K562 (cell line): ENCODE data around the gene TMEM187. TPM values are rescaled to one million over a fixed set of nuclear protein-coding genes. Genes with fewer than 3 reads are reported as not detected.
A peak's percentile ranks its signal among the peaks of the same experiment; 100 is the strongest.

Source experiments
- ATAC-seq: fragments of 200-7000 bp; cut with Tn5 transposase; 3 replicates; pipeline ENCODE4 v1.9.1; 2020; ENCODE audit warnings: moderate library complexity
- BruUV-seq: library from RNA; stranded (reverse); fragments of 400-500 nt; replicated peaks from 2 replicates; lab custom pipeline; 2021; lab: Mats Ljungman, UMichigan
- CTCF ChIA-PET: fragments of 300-600 bp; formaldehyde crosslinking; extraction: SDS; loops from one replicate; lab custom pipeline; 2021; ENCODE audit warnings: low intra/inter-chr PET ratio; lab: Yijun Ruan, JAX
- POLR2A ChIA-PET: fragments of 300-600, 350-650 bp; sonication (Branson Sonifier 250); formaldehyde crosslinking; extraction: SDS; loops from one replicate; lab custom pipeline; 2021; ENCODE audit warnings: antibody characterized with exemption, inconsistent platforms; lab: Yijun Ruan, JAX
- DNase-seq, 4 experiments: peaks; one replicate each; pipeline versions ENCODE4 v3.0.0 to v3.0.0-alpha.2; 2011 to 2018; ENCODE audit warnings: low spot score in 3 of 4, mixed read lengths in 3 of 4; ENCODE audit errors: extremely low read depth in 1 of 4
- FAIRE-seq: peaks from 2 replicates; lab custom pipeline; 2011; peaks lifted over from hg19 to GRCh38; lab: Jason Lieb, UNC
- H2AFZ ChIP-seq: 2 replicates; pipeline ENCODE4 v1.6.0; 2011; ENCODE audit warnings: low read depth, low read length, control low read depth, inconsistent platforms
- H3K27ac ChIP-seq: fragments of 200-600 bp; 3 replicates; pipeline ENCODE4 v1.8.0; 2011; ENCODE audit warnings: low read depth, mild to moderate bottlenecking, control low read depth, inconsistent platforms, low read length, moderate library complexity, mixed read lengths; ENCODE audit errors: extremely low read depth
- H3K27me3 ChIP-seq, 2 experiments: fragments of 300-600 bp in 1 of 2; 2 replicates in 1 of 2; 3 replicates in 1 of 2; pipeline versions ENCODE4 v1.6.0 to v1.8.0; 2011; ENCODE audit warnings: inconsistent platforms in 2 of 2, low read length in 2 of 2, mild to moderate bottlenecking in 1 of 2, mixed read lengths in 1 of 2, moderate library complexity in 1 of 2; ENCODE audit not compliant: control insufficient read depth in 2 of 2, insufficient read depth in 2 of 2
- H3K36me3 ChIP-seq: fragments of 300-600 bp; 3 replicates; pipeline ENCODE4 v1.8.0; 2011; ENCODE audit warnings: mild to moderate bottlenecking, low read length, inconsistent platforms; ENCODE audit not compliant: control insufficient read depth, insufficient read depth
- H3K4me1 ChIP-seq, 2 experiments: fragments of 200-600 bp in 1 of 2; replicated peaks in 1 of 2; 2 replicates in 1 of 2; 3 replicates in 1 of 2; pipeline versions ENCODE4 v1.5.1 to v1.8.0; 2011; ENCODE audit warnings: inconsistent platforms in 2 of 2, low read length in 2 of 2, mild to moderate bottlenecking in 1 of 2, mixed read lengths in 1 of 2, moderate library complexity in 1 of 2; ENCODE audit not compliant: control insufficient read depth in 2 of 2, insufficient read depth in 2 of 2
- H3K4me2 ChIP-seq: 2 replicates; pipeline ENCODE4 v1.6.1; 2011; ENCODE audit warnings: low read length, control low read depth, inconsistent platforms, mixed read lengths; ENCODE audit not compliant: insufficient read depth
- H3K4me3 ChIP-seq: fragments of 200-600 bp; sonication (generic), shearing (Covaris generic); 2 replicates; pipeline ENCODE4 v1.5.1; 2016; ENCODE audit warnings: control low read depth, inconsistent platforms
- H3K79me2 ChIP-seq: fragments of 200-600 bp; 3 replicates; pipeline ENCODE4 v1.8.0; 2011; ENCODE audit warnings: low read length, inconsistent platforms; ENCODE audit not compliant: control insufficient read depth, insufficient read depth
- H3K9ac ChIP-seq, 2 experiments: 2 replicates each; pipeline versions ENCODE4 v1.6.0 to v1.6.1; 2011; ENCODE audit warnings: low read depth in 2 of 2, low read length in 2 of 2, control low read depth in 1 of 2, inconsistent platforms in 1 of 2, mild to moderate bottlenecking in 1 of 2, mixed read lengths in 1 of 2; ENCODE audit not compliant: insufficient read depth in 1 of 2
- H3K9me1 ChIP-seq: one replicate; pipeline ENCODE4 v1.6.0; 2011; ENCODE audit warnings: inconsistent platforms, mild to moderate bottlenecking, low read length, moderate library complexity; ENCODE audit not compliant: control insufficient read depth, insufficient read depth
- H3K9me3 ChIP-seq: replicated peaks from 2 replicates; pipeline ENCODE4 v1.5.1; 2011; ENCODE audit warnings: low read depth, low read length, inconsistent platforms; ENCODE audit not compliant: control insufficient read depth, insufficient read depth
- H4K20me1 ChIP-seq: replicated peaks from 2 replicates; pipeline ENCODE4 v1.6.1; 2011; ENCODE audit warnings: low read length, inconsistent platforms, mixed read lengths; ENCODE audit not compliant: control insufficient read depth, insufficient read depth
- HMGXB4 ChIP-seq: sonication (generic); formaldehyde crosslinking; IDR thresholded peaks from 2 replicates; pipeline ENCODE4 v1.8.1; 2023; ENCODE audit warnings: mild to moderate bottlenecking, missing genetic modification reagents
- ZKSCAN1 ChIP-seq: fragments of 150-350 bp; IDR thresholded peaks from 2 replicates; pipeline ENCODE4 v1.6.1; 2016; ENCODE audit warnings: low read depth, low read length
- WGBS: fragments of 100-300 bp; shearing (Covaris generic); methylation state at CpG from one replicate; pipeline ENCODE4 v1.1.6; 2016; ENCODE audit warnings: low coverage, mixed read lengths; ENCODE audit not compliant: insufficient coverage; ENCODE audit errors: missing lambda C conversion rate; 5-methylcytosine and 5-hydroxymethylcytosine counted together
- in situ Hi-C: fragments of 300-500 bp; cut with MboI; formaldehyde crosslinking; loops from 4 replicates; pipeline ENCODE4 v1.15.0; 2018; ENCODE audit warnings: inconsistent platforms, mixed read lengths
- intact Hi-C: fragments of 100-400 bp; cut with micrococcal nuclease; formaldehyde crosslinking; loops from 2 replicates; pipeline ENCODE4 v1.14.2; 2022
- polyA plus RNA-seq, 8 experiments: library from polyadenylated mRNA; depleted of rRNA in 4 of 8; stranded (reverse) in 5 of 8; unstranded in 3 of 8; fragments of >200 nt; fragmentation: Nextera tagmentation in 2 of 8; fragmentation: Illumina TruSeq in 1 of 8; extraction: Ambion mirVana in 2 of 8; extraction: Trizol in 1 of 8; gene quantifications; 2 replicates each; pipeline versions ENCODE4 v1.2.1 to v1.2.3, GENCODE V29; 2011 to 2014; ENCODE audit warnings: inconsistent platforms in 1 of 8, missing spikeins in 1 of 8
- total RNA-seq, 7 experiments: library from RNA; depleted of rRNA in 6 of 7; stranded (reverse); fragments of >200 nt in 6 of 7; fragmentation: Illumina TruSeq in 2 of 7; extraction: Trizol in 2 of 7; gene quantifications; 2 replicates each; pipeline versions ENCODE4 v1.2.1 to v1.2.3, GENCODE V29; 2011 to 2021; ENCODE audit warnings: low replicate concordance in 1 of 7

Gene TMEM187
- total and polyA plus RNA-seq, 9 of the 15 experiments (the other 6 are each of a cell fraction or from before 2014, with no cell fraction given): 0.13 to 6.4 (median 1.6) TPM

- intact Hi-C loops (no loop called here), in situ Hi-C loops (no loop called here)
- no TSS peak for BruUV-seq
- Histone ChIP-seq H3K9me3 (no peaks in the 10 kb centered on the region), H3K4me3 (no peak overlapping the region), H3K27ac (no peak overlapping the region), H3K9ac (no peak overlapping the region), H4K20me1 (no peaks in the 10 kb centered on the region), H3K4me1 (peaks cover 0 to 12% of the 10 kb centered on the region in 2 experiments; a peak in 3 of 5 replicates), H3K9me1 (no peaks in the 10 kb centered on the region), H3K4me2 (no peak overlapping the region), H2AFZ (no peak overlapping the region), H3K36me3 (no peaks in the 10 kb centered on the region), H3K79me2 (no peaks in the 10 kb centered on the region), H3K27me3 (no peaks in the 10 kb centered on the region)
- FAIRE-seq (no peak), DNase-seq (no peak), ATAC-seq (no peak)
- 80% methylated on average over 6 of the region's 8 CpGs for WGBS
- ChIA-PET POLR2A (interaction anchor here (1.1 to 1.3 kb wide), 2 partner anchors 18 to 23 kb away, joined by 4 to 5 read pairs; partner anchors contain the start of gene TMEM187), CTCF (no interaction called here)
- TF ChIP-seq HMGXB4 (CRISPR knock-in tag) (no peak), ZKSCAN1 (peak; percentile 84)
These were observed 22.9 kb downstream of the TMEM187 start for GRCh38 chrX:153995504-153995903.
